ENCODE results near the gene BICDL2. TPM values are rescaled to one million over a fixed set of nuclear protein-coding genes. Genes with fewer than 3 reads are reported as not detected.

The BICDL2 gene
- total RNA-seq (2022; extraction: Qiagen RNA extraction) = 0.02 TPM in 1 of 5 replicates, not detected in the others

GRCh38 chr16:3036726-3037315, at the start of gene BICDL2:
BICDL2 (minus strand) TSS chr16:3036944; CDS start chr16:3035496, 1,448 bp downstream.

GRCh38 chr16:3065069-3065741, 28.5 kb upstream of the BICDL2 start, which contains the start of gene IL32:
IL32 (plus strand) TSS chr16:3065640; CDS start chr16:3065812, 172 bp downstream.

GRCh38 chr16:3045758-3046640, 9.3 kb upstream of the BICDL2 start, which contains the start of gene MMP25:
MMP25 (plus strand) TSS chr16:3046561; CDS start chr16:3046918, 357 bp downstream.

GRCh38 chr16:3023669-3024478, 12.9 kb downstream of the BICDL2 start, which contains the start of the genes HCFC1R1 and THOC6:
HCFC1R1 (minus strand) TSS chr16:3023942; CDS start chr16:3023941, 1 bp downstream.
THOC6 (plus strand) TSS chr16:3024035; CDS start chr16:3024327, 292 bp downstream.

GRCh38 chr16:3020247-3020603, 16.5 kb downstream of the BICDL2 start, which contains the start of gene TNFRSF12A:
TNFRSF12A (plus strand) TSS chr16:3020368; CDS start chr16:3020398, 30 bp downstream.

GRCh38 chr16:3017794-3018506, 18.8 kb downstream of the BICDL2 start, which contains the start of gene CLDN6:
CLDN6 (minus strand) TSS chr16:3018183; CDS start chr16:3016021, 2,162 bp downstream.

GRCh38 chr16:3012828-3013420, 23.8 kb downstream of the BICDL2 start, which contains the start of gene CLDN9:
CLDN9 (plus strand) TSS chr16:3012923; CDS start chr16:3013363, 440 bp downstream.

GRCh38 chr16:2980227-2981176, 56.2 kb downstream of the BICDL2 start, which contains the start of gene PKMYT1:
PKMYT1 (minus strand) TSS chr16:2980446; CDS start chr16:2979657, 789 bp downstream.

Other genes starting within 250 kb of the BICDL2 start
- not detected in 5 replicates for gene PRSS33, start 249.4 kb downstream of the BICDL2 start, total RNA-seq (2022; extraction: Qiagen RNA extraction)
- gene PRSS41, start 238.5 kb downstream of the BICDL2 start, total RNA-seq (2022; extraction: Qiagen RNA extraction) = not detected in 5 replicates
- 0.18 to 0.19 TPM in 2 of 5 replicates, not detected in the others for gene PRSS21, start 219.7 kb downstream of the BICDL2 start, total RNA-seq (2022; extraction: Qiagen RNA extraction)
- gene ZG16B, start 206.6 kb downstream of the BICDL2 start, total RNA-seq (2022; extraction: Qiagen RNA extraction) = 0.60 to 0.98 TPM (median 0.66 TPM) in 5 replicates
- gene PRSS22, start 178.8 kb downstream of the BICDL2 start, total RNA-seq (2022; extraction: Qiagen RNA extraction) = 0.35 to 1.5 TPM (median 0.65 TPM) in 5 replicates
- 44.5 to 51.4 TPM (median 50.7 TPM) in 5 replicates for gene FLYWCH2, start 153.7 kb downstream of the BICDL2 start, total RNA-seq (2022; extraction: Qiagen RNA extraction)
- 14.4 to 27.1 TPM (median 24.6 TPM) in 5 replicates for gene FLYWCH1, start 125.0 kb downstream of the BICDL2 start, total RNA-seq (2022; extraction: Qiagen RNA extraction)
- gene KREMEN2, start 72.7 kb downstream of the BICDL2 start, total RNA-seq (2022; extraction: Qiagen RNA extraction) = 0.95 to 2.0 TPM (median 1.9 TPM) in 5 replicates
- 29.5 to 44.0 TPM (median 42.5 TPM) in 5 replicates for gene PAQR4, start 67.6 kb downstream of the BICDL2 start, total RNA-seq (2022; extraction: Qiagen RNA extraction)
- gene PKMYT1, start 56.5 kb downstream of the BICDL2 start, total RNA-seq (2022; extraction: Qiagen RNA extraction) = 57.1 to 92.9 TPM (median 85.4 TPM) in 5 replicates
- gene CLDN9, start 24.0 kb downstream of the BICDL2 start, total RNA-seq (2022; extraction: Qiagen RNA extraction) = 0.28 to 0.43 TPM (median 0.38 TPM) in 5 replicates
- 0.14 to 0.54 TPM (median 0.31 TPM) in 5 replicates for gene CLDN6, start 18.8 kb downstream of the BICDL2 start, total RNA-seq (2022; extraction: Qiagen RNA extraction)
- 415 to 495 TPM (median 463 TPM) in 5 replicates for gene TNFRSF12A, start 16.6 kb downstream of the BICDL2 start, total RNA-seq (2022; extraction: Qiagen RNA extraction)
- 224 to 248 TPM (median 238 TPM) in 5 replicates for gene HCFC1R1, start 13.0 kb downstream of the BICDL2 start, total RNA-seq (2022; extraction: Qiagen RNA extraction)
- gene THOC6, start 12.9 kb downstream of the BICDL2 start, total RNA-seq (2022; extraction: Qiagen RNA extraction) = 21.4 to 33.8 TPM (median 31.0 TPM) in 5 replicates
- 1.1 to 1.6 TPM (median 1.3 TPM) in 5 replicates for gene MMP25, start 9.6 kb upstream of the BICDL2 start, total RNA-seq (2022; extraction: Qiagen RNA extraction)
- gene IL32, start 28.7 kb upstream of the BICDL2 start, total RNA-seq (2022; extraction: Qiagen RNA extraction) = 23.4 to 34.9 TPM (median 28.8 TPM) in 5 replicates
- 0.06 TPM in 1 of 5 replicates, not detected in the others for gene ZSCAN10, start 62.4 kb upstream of the BICDL2 start, total RNA-seq (2022; extraction: Qiagen RNA extraction)
- gene ZNF205, start 75.6 kb upstream of the BICDL2 start, total RNA-seq (2022; extraction: Qiagen RNA extraction) = 11.1 to 15.7 TPM (median 14.3 TPM) in 5 replicates
- gene ZNF213, start 98.1 kb upstream of the BICDL2 start, total RNA-seq (2022; extraction: Qiagen RNA extraction) = 7.1 to 14.3 TPM (median 13.0 TPM) in 5 replicates
- gene OR1F1, start 151.3 kb upstream of the BICDL2 start, total RNA-seq (2022; extraction: Qiagen RNA extraction) = 0.26 to 0.56 TPM (median 0.42 TPM) in 5 replicates
- gene ZNF200, start 198.2 kb upstream of the BICDL2 start, total RNA-seq (2022; extraction: Qiagen RNA extraction) = 7.8 to 9.4 TPM (median 8.4 TPM) in 5 replicates
- gene MEFV, start 219.7 kb upstream of the BICDL2 start, total RNA-seq (2022; extraction: Qiagen RNA extraction) = 0.03 to 0.07 TPM (median 0.07 TPM) in 3 of 5 replicates, not detected in the others
- 33.5 to 40.1 TPM (median 37.6 TPM) in 5 replicates for gene ZNF263, start 246.5 kb upstream of the BICDL2 start, total RNA-seq (2022; extraction: Qiagen RNA extraction)